Osteocyte (in vitro differentiated cells): Measurements from ENCODE around the gene NCAPG. TPM values are rescaled to one million over a fixed set of nuclear protein-coding genes. Genes with fewer than 3 reads are reported as not detected.
A peak's percentile ranks its signal among the peaks of the same experiment; 100 is the strongest.

ENCODE experiments used
- DNase-seq: peaks from one replicate; pipeline ENCODE4 v3.0.0; 2021; ENCODE audit warnings: mixed read lengths; ENCODE audit not compliant: unreplicated experiment; ENCODE audit errors: extremely low spot score
- H3K27ac Mint-ChIP-seq: one replicate; pipeline ENCODE4 v1.8.0; 2021; ENCODE audit warnings: mild to moderate bottlenecking, mixed read lengths; ENCODE audit not compliant: unreplicated experiment
- H3K27me3 Mint-ChIP-seq: one replicate; pipeline ENCODE4 v1.8.0; 2021; ENCODE audit warnings: mixed read lengths; ENCODE audit not compliant: unreplicated experiment
- H3K36me3 Mint-ChIP-seq: one replicate; pipeline ENCODE4 v1.8.0; 2021; ENCODE audit warnings: mixed read lengths; ENCODE audit not compliant: unreplicated experiment
- H3K4me1 Mint-ChIP-seq: one replicate; pipeline ENCODE4 v1.8.0; 2021; ENCODE audit warnings: mixed read lengths; ENCODE audit not compliant: unreplicated experiment
- H3K4me3 Mint-ChIP-seq: one replicate; pipeline ENCODE4 v1.8.0; 2021; ENCODE audit warnings: mild to moderate bottlenecking, moderate library complexity, mixed read lengths; ENCODE audit not compliant: unreplicated experiment
- H3K9me3 Mint-ChIP-seq: one replicate; pipeline ENCODE4 v1.8.0; 2021; ENCODE audit warnings: mixed read lengths; ENCODE audit not compliant: unreplicated experiment
- CTCF ChIP-seq: fragments of 200-600 bp; sonication (generic); IDR thresholded peaks from 2 replicates; pipeline ENCODE4 v1.5.0; 2021; ENCODE audit warnings: antibody characterized with exemption, mild to moderate bottlenecking, moderate library complexity
- total RNA-seq: library from RNA; stranded (reverse); gene quantifications from 2 replicates; pipeline ENCODE4 v1.2.1, GENCODE V29; 2021

Gene NCAPG
- total RNA-seq, 1 donor from 2014 or later = 9.6 TPM

- no peak for DNase-seq
- peak overlapping the region; percentile 99 for H3K4me3 Mint-ChIP-seq
- no peaks in the 10 kb centered on the region for H3K9me3 Mint-ChIP-seq
- H3K27ac Mint-ChIP-seq = peak overlapping the region; percentile 100
- peaks cover 56% of the 10 kb centered on the region for H3K4me1 Mint-ChIP-seq
- no peak for TF ChIP-seq CTCF
- peaks cover 2% of the 10 kb centered on the region for H3K36me3 Mint-ChIP-seq
- no peaks in the 10 kb centered on the region for H3K27me3 Mint-ChIP-seq
Measured at GRCh38 chr4:17811078-17811603, 362 bp downstream of the NCAPG start.

- DNase-seq = no peak
- peak overlapping the region; percentile 99 for H3K4me3 Mint-ChIP-seq
- no peaks in the 10 kb centered on the region for H3K9me3 Mint-ChIP-seq
- TF ChIP-seq CTCF = no peak
- peaks cover 2% of the 10 kb centered on the region for H3K36me3 Mint-ChIP-seq
- peak overlapping the region; percentile 95 for H3K27ac Mint-ChIP-seq
- H3K4me1 Mint-ChIP-seq = peaks cover 47% of the 10 kb centered on the region
- H3K27me3 Mint-ChIP-seq = no peaks in the 10 kb centered on the region
Measured at GRCh38 chr4:17812125-17812524, 1.3 kb downstream of the NCAPG start.

- Mint-ChIP-seq H3K36me3 (peaks cover 2% of the 10 kb centered on the region), H3K27me3 (no peaks in the 10 kb centered on the region), H3K27ac (peak overlapping the region; percentile 95), H3K4me3 (peak overlapping the region; percentile 99), H3K4me1 (peaks cover 47% of the 10 kb centered on the region), H3K9me3 (no peaks in the 10 kb centered on the region)
- DNase-seq = no peak
- no peak for TF ChIP-seq CTCF
Measured at GRCh38 chr4:17812801-17813200, 2.0 kb downstream of the NCAPG start.

GRCh38 chr4:17814140-17814539, 3.4 kb downstream of the NCAPG start:
- Mint-ChIP-seq H3K36me3 (no peaks in the 10 kb centered on the region), H3K4me3 (peak overlapping the region; percentile 50), H3K9me3 (no peaks in the 10 kb centered on the region), H3K4me1 (peaks cover 48% of the 10 kb centered on the region), H3K27ac (peak overlapping the region; percentile 95), H3K27me3 (no peaks in the 10 kb centered on the region)
- no peak for DNase-seq
- no peak for TF ChIP-seq CTCF

- Mint-ChIP-seq H3K27me3 (no peaks in the 10 kb centered on the region), H3K27ac (peak overlapping the region; percentile 63), H3K4me3 (no peak overlapping the region), H3K4me1 (peaks cover 51% of the 10 kb centered on the region), H3K9me3 (no peaks in the 10 kb centered on the region), H3K36me3 (no peaks in the 10 kb centered on the region)
- TF ChIP-seq CTCF = no peak
- no peak for DNase-seq
Measured at GRCh38 chr4:17816142-17816541, 5.4 kb downstream of the NCAPG start.
